T-cell (primary cell): Measurements from ENCODE around the gene RBPJ. TPM values are rescaled to one million over a fixed set of nuclear protein-coding genes. Genes with fewer than 3 reads are reported as not detected.

ENCODE experiments used
- ATAC-seq, 4 experiments: fragments of 200-7000 bp in 3 of 4; fragments of 150-1000 bp in 1 of 4; cut with Tn5 transposase; replicated peaks in 1 of 4; 1 replicate in 3 of 4; 2 replicates in 1 of 4; pipeline ENCODE4 v1.10.0; 2021; ENCODE audit warnings: moderate library complexity in 3 of 4, mild to moderate bottlenecking in 2 of 4, moderate number of reproducible peaks in 1 of 4
- CTCF ChIA-PET, 2 donors: fragments of 300-600 bp; sonication (Branson Sonifier 250); formaldehyde crosslinking; loops; one replicate each; lab custom pipeline; 2022; ENCODE audit warnings: antibody characterized with exemption in 2 of 2; lab: Charles Lee
- POLR2A ChIA-PET, 2 donors: fragments of 300-600 bp; sonication (Branson Sonifier 250); formaldehyde crosslinking; loops; one replicate each; lab custom pipeline; 2022; ENCODE audit warnings: antibody characterized with exemption in 2 of 2; lab: Charles Lee
- DNase-seq, 35 experiments: peaks; one replicate each; pipeline versions ENCODE4 v3.0.0 to v3.0.0-alpha.2; 2013 to 2023
- H3K27ac ChIP-seq: one replicate; pipeline ENCODE4 v1.5.1; 2013; ENCODE audit warnings: low read length
- H3K27me3 ChIP-seq, 2 experiments: replicated peaks in 1 of 2; 1 replicate in 1 of 2; 2 replicates in 1 of 2; pipeline versions ENCODE4 v1.6.1 to v1.7.0; 2013; ENCODE audit warnings: low read length in 1 of 2, mixed read lengths in 1 of 2; ENCODE audit not compliant: control insufficient read depth in 2 of 2, insufficient read depth in 2 of 2; ENCODE audit errors: extremely low read depth in 1 of 2
- H3K36me3 ChIP-seq, 2 donors: 1 replicate in 1 of 2; 2 replicates in 1 of 2; pipeline versions ENCODE4 v1.6.1 to v1.7.0; 2013; ENCODE audit warnings: low read length in 1 of 2; ENCODE audit not compliant: control insufficient read depth in 2 of 2, insufficient read depth in 1 of 2; ENCODE audit errors: extremely low read depth in 1 of 2
- H3K4me1 ChIP-seq, 2 experiments: 1 replicate in 1 of 2; 2 replicates in 1 of 2; pipeline versions ENCODE4 v1.6.1 to v1.7.0; 2013; ENCODE audit warnings: low read length in 2 of 2, mixed read lengths in 1 of 2; ENCODE audit not compliant: insufficient read depth in 2 of 2, control insufficient read depth in 1 of 2; ENCODE audit errors: extremely low read depth in 1 of 2
- H3K4me3 ChIP-seq, 2 donors: 1 replicate in 1 of 2; 2 replicates in 1 of 2; pipeline versions ENCODE4 v1.5.1 to v1.7.0; 2013; ENCODE audit warnings: mild to moderate bottlenecking in 2 of 2, low read length in 1 of 2, moderate library complexity in 1 of 2; ENCODE audit not compliant: control insufficient read depth in 1 of 2; ENCODE audit errors: extremely low read depth in 1 of 2
- H3K9me3 ChIP-seq: 2 replicates; pipeline ENCODE4 v1.7.0; 2013
- H3K27ac Mint-ChIP-seq, 2 donors: one replicate each; pipeline ENCODE4 v1.8.0; 2020 to 2021; ENCODE audit warnings: mild to moderate bottlenecking in 2 of 2, mixed read lengths in 2 of 2
- H3K27me3 Mint-ChIP-seq, 2 donors: one replicate each; pipeline ENCODE4 v1.8.0; 2021 to 2022; ENCODE audit warnings: mixed read lengths in 2 of 2
- H3K36me3 Mint-ChIP-seq: one replicate; pipeline ENCODE4 v1.8.0; 2021; ENCODE audit warnings: mixed read lengths
- H3K4me1 Mint-ChIP-seq, 3 donors: one replicate each; pipeline ENCODE4 v1.8.0; 2020 to 2022; ENCODE audit warnings: mixed read lengths in 3 of 3, mild to moderate bottlenecking in 1 of 3
- H3K4me3 Mint-ChIP-seq, 3 donors: one replicate each; pipeline ENCODE4 v1.8.0; 2020 to 2022; ENCODE audit warnings: mild to moderate bottlenecking in 3 of 3, mixed read lengths in 3 of 3, moderate library complexity in 3 of 3
- H3K9me3 Mint-ChIP-seq, 3 donors: one replicate each; pipeline ENCODE4 v1.8.0; 2020 to 2022; ENCODE audit warnings: mixed read lengths in 3 of 3
- WGBS: methylation state at CpG from one replicate; pipeline ENCODE4 v1.1.5; 2013; ENCODE audit warnings: missing lambda C conversion rate; ENCODE audit not compliant: insufficient coverage; 5-methylcytosine and 5-hydroxymethylcytosine counted together
- total RNA-seq, 35 experiments: library from RNA in 6 of 35; stranded (reverse) in 6 of 35; fragments of 120-200 nt in 1 of 35; gene quantifications; one replicate each; pipeline versions ENCODE4 v1.2.1 to v1.2.4 and lab custom pipeline; 2013 to 2026

RBPJ gene
- total RNA-seq, 5 donors from 2014 or later (not counting 1 experiment from before 2014, with no cell fraction given) = 55.6 to 81.1 (median 60.5) TPM

DNA sequence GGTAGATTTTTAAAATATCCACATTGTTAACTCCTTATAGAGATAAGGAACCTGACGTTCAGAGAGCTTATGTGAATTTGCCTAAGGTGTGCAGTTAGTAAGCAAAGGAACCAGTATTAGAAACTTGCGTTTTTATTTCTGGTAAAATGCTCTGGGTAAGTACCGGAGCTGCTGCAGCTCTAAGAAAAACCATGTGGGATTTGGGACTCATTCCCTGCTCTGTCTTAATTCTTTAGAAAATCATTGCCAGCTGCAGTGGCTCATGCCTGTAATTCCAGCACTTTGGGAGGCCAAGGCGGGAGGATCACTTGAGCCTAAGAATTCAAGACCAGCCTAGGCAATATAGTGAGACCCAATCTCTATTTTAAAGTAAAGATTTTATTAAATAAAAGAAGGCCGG, 163.7 kb downstream of the RBPJ start:
- CTCF ChIA-PET = interaction anchor here in 1 of 2 donors (0.7 kb wide), 1 partner anchor 42 kb away, joined by 4 read pairs; no protein-coding TSS in a partner anchor

More for the DNA sequence above, 163.7 kb downstream of the RBPJ start:
- H3K4me3 Mint-ChIP-seq = no peak overlapping the region
- no peak overlapping the region for H3K27ac Mint-ChIP-seq
- DNase-seq (no peak), ATAC-seq (no peak)
- H3K4me3 ChIP-seq = no peak overlapping the region
- H3K36me3 ChIP-seq = no peaks in the 10 kb centered on the region
- no peak overlapping the region for H3K27ac ChIP-seq
- peaks cover 0 to 4% of the 10 kb centered on the region in 2 experiments for H3K27me3 ChIP-seq
- H3K4me1 ChIP-seq = no peaks in the 10 kb centered on the region
- POLR2A ChIA-PET = no interaction called here
- no peaks in the 10 kb centered on the region for H3K36me3 Mint-ChIP-seq
- WGBS = 97% methylated on average over 3 of the region's 5 CpGs
- H3K9me3 ChIP-seq = no peaks in the 10 kb centered on the region
- peaks cover 4 to 10% of the 10 kb centered on the region in 2 donors for H3K27me3 Mint-ChIP-seq
- H3K4me1 Mint-ChIP-seq = no peaks in the 10 kb centered on the region
- no peaks in the 10 kb centered on the region for H3K9me3 Mint-ChIP-seq

Other genes with a start within 250 kb of the RBPJ start
- gene CCKAR, start 169.5 kb downstream of the RBPJ start, total RNA-seq = not detected